T47D (cell line): Measurements from ENCODE around the gene EFNA5.
"Not testable (repeated sequence)": the region's sequence is repeated elsewhere in the genome, so short reads cannot be mapped to it uniquely, and the experiment has no call there.

Source experiments
- DNase-seq, 2 experiments: peaks; one replicate each; pipeline versions ENCODE4 v3.0.0 to v3.0.0-alpha.2; 2011 to 2012; ENCODE audit warnings: low read depth in 1 of 2, low spot score in 1 of 2
- JUND ChIP-seq: IDR thresholded peaks from 2 replicates; pipeline ENCODE4 v1.6.1; 2012; ENCODE audit warnings: low read depth
- in situ Hi-C: cut with HindIII; loops from 2 replicates; pipeline ENCODE4 v1.10.0; 2016; ENCODE audit warnings: low sequenced_read_pairs, low pct_unique_long_range_greater_than_20kb

EFNA5 gene

GRCh38 chr5:107501965-107502675 is 168.6 kb downstream of the EFNA5 start:
- no peak for TF ChIP-seq JUND
- no peak for DNase-seq
- in situ Hi-C loops: no loop called here

GRCh38 chr5:107500840-107501239 is 169.9 kb downstream of the EFNA5 start:
- no peak for DNase-seq
- no peak for TF ChIP-seq JUND
- in situ Hi-C loops: no loop called here

GRCh38 chr5:107500347-107500746 is 170.4 kb downstream of the EFNA5 start:
- in situ Hi-C loops: no loop called here
- DNase-seq: no peak
- no peak for TF ChIP-seq JUND

GRCh38 chr5:107499776-107500175 is 171.0 kb downstream of the EFNA5 start:
- no peak for DNase-seq
- no peak for TF ChIP-seq JUND
- in situ Hi-C loops: no loop called here

GRCh38 chr5:107499237-107499636 is 171.5 kb downstream of the EFNA5 start:
- in situ Hi-C loops: no loop called here
- no peak for DNase-seq
- no peak for TF ChIP-seq JUND

- no peak for TF ChIP-seq JUND
- in situ Hi-C loops: no loop called here
- DNase-seq: no peak
These were observed 174.3 kb downstream of the EFNA5 start for GRCh38 chr5:107496466-107496865.

GRCh38 chr5:107494129-107494528 is 176.6 kb downstream of the EFNA5 start:
- DNase-seq, in situ Hi-C loops: not testable (repeated sequence)

GRCh38 chr5:107487056-107487542 is 183.6 kb downstream of the EFNA5 start:
- no peak for TF ChIP-seq JUND
- DNase-seq: no peak
- in situ Hi-C loops: no loop called here

- in situ Hi-C loops: no loop called here
- no peak for DNase-seq
- TF ChIP-seq JUND: no peak
These were observed 184.2 kb downstream of the EFNA5 start for GRCh38 chr5:107486489-107486888.

- in situ Hi-C loops: no loop called here
- no peak for DNase-seq
These were observed 185.6 kb downstream of the EFNA5 start for GRCh38 chr5:107485184-107485583.

GRCh38 chr5:107484281-107484680 is 186.5 kb downstream of the EFNA5 start:
- TF ChIP-seq JUND: no peak
- no peak for DNase-seq
- in situ Hi-C loops: no loop called here

More at GRCh38 chr5:107485184-107485583, 185.6 kb downstream of the EFNA5 start:
- TF ChIP-seq JUND: no peak

- in situ Hi-C loops: no loop called here
- TF ChIP-seq JUND: no peak
- DNase-seq: no peak
These were observed 187.3 kb downstream of the EFNA5 start for GRCh38 chr5:107483231-107484024.

- DNase-seq: no peak
- TF ChIP-seq JUND: no peak
- in situ Hi-C loops: no loop called here
These were observed 192.6 kb downstream of the EFNA5 start for GRCh38 chr5:107478068-107478641.
